DLD1 (cell line): ENCODE results near the gene BIRC3.

Experiments
- in situ Hi-C: cut with HindIII; loops from 2 replicates; pipeline ENCODE4 v1.10.0; 2017; ENCODE audit warnings: low sequenced_read_pairs

Gene BIRC3

GRCh38 chr11:102317099-102317767 is at the start of gene BIRC3:
BIRC3 (plus strand) TSS chr11:102317484; CDS start chr11:102324510, 7,026 bp downstream.
- in situ Hi-C loops = no loop called here

GRCh38 chr11:102267609-102268008 is 49.7 kb upstream of the BIRC3 start:
- in situ Hi-C loops = loop anchor here (5.0 kb wide), 1 partner anchor 90 kb away; no protein-coding TSS in a partner anchor

- in situ Hi-C loops = loop anchor here (5.0 kb wide), 1 partner anchor 89 kb away; no protein-coding TSS in a partner anchor
These were observed 49.0 kb upstream of the BIRC3 start for GRCh38 chr11:102268083-102268984.

GRCh38 chr11:102268985-102269470 is 48.3 kb upstream of the BIRC3 start:
- in situ Hi-C loops = loop anchor here (5.0 kb wide), 1 partner anchor 88 kb away; no protein-coding TSS in a partner anchor

GRCh38 chr11:102269927-102270326 is 47.4 kb upstream of the BIRC3 start:
- in situ Hi-C loops = loop anchor here (5.0 kb wide), 1 partner anchor 87 kb away; no protein-coding TSS in a partner anchor

- in situ Hi-C loops = no loop called here
These were observed 45.0 kb upstream of the BIRC3 start for GRCh38 chr11:102272047-102272824.

GRCh38 chr11:102274628-102275027 is 42.7 kb upstream of the BIRC3 start:
- in situ Hi-C loops = no loop called here

- in situ Hi-C loops = no loop called here
These were observed 40.9 kb upstream of the BIRC3 start for GRCh38 chr11:102276362-102276761.

GRCh38 chr11:102276783-102277182 is 40.5 kb upstream of the BIRC3 start:
- in situ Hi-C loops = no loop called here

- in situ Hi-C loops = no loop called here
These were observed 37.6 kb upstream of the BIRC3 start for GRCh38 chr11:102279641-102280170.

GRCh38 chr11:102280245-102280833 is 36.9 kb upstream of the BIRC3 start:
- in situ Hi-C loops = no loop called here

GRCh38 chr11:102283116-102283485 is 34.2 kb upstream of the BIRC3 start:
- in situ Hi-C loops = no loop called here

- in situ Hi-C loops = no loop called here
These were observed 33.3 kb upstream of the BIRC3 start for GRCh38 chr11:102284008-102284407.

GRCh38 chr11:102286292-102286691 is 31.0 kb upstream of the BIRC3 start:
- in situ Hi-C loops = no loop called here

GRCh38 chr11:102287964-102288724 is 29.1 kb upstream of the BIRC3 start:
- in situ Hi-C loops = no loop called here

GRCh38 chr11:102288725-102289083 is 28.6 kb upstream of the BIRC3 start:
- in situ Hi-C loops = no loop called here

- in situ Hi-C loops = no loop called here
These were observed 27.7 kb upstream of the BIRC3 start for GRCh38 chr11:102289592-102289991.

- in situ Hi-C loops = no loop called here
These were observed 25.5 kb upstream of the BIRC3 start for GRCh38 chr11:102291831-102292230.

GRCh38 chr11:102292933-102293332 is 24.4 kb upstream of the BIRC3 start:
- in situ Hi-C loops = no loop called here
